ENCODE measurements around the gene ACOT12.

The ACOT12 gene

DNA sequence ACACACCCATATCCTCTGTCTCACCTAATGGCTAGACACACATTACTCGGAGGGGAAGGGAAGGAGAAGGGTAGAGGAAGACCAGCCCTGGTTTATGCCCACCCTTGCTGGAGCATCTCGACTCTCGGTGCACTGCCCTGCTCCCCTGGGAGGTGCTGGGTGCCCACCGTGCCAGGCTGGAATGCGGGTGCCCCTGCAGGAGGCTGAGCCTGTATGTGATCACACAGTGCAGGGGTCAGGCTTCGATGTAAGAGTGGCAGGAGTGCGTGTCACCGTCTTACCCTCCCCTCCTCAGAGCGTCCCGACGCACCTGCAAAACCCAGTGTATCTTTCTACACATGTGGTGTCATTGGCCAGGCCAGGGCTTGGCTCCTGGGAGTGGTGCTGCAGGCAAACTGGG is 7.3 kb upstream of the ACOT12 start:
- Histone ChIP-seq H4K20me1 (ENCODE audit: insufficient read depth, low read length) (no peaks in the 10 kb centered on the region), H2AFZ (ENCODE audit: low read depth, low read length) (no peak overlapping the region), H3K4me3 (ENCODE audit: low read length) (no peak overlapping the region), H3K9ac (ENCODE audit: low read length) (no peak overlapping the region), H3K9me3 (ENCODE audit: insufficient read depth, low read length) (no peaks in the 10 kb centered on the region), H3K36me3 (replicated peaks; ENCODE audit: low read depth, low read length) (no peaks in the 10 kb centered on the region), H3K79me2 (ENCODE audit: low read length) (no peaks in the 10 kb centered on the region), H3K4me1 (ENCODE audit: low read length) (no peaks in the 10 kb centered on the region), H3K27ac (ENCODE audit: low read length) (no peak overlapping the region), H3K27me3 (ENCODE audit: low read depth, low read length) (no peaks in the 10 kb centered on the region), H3K4me2 (ENCODE audit: low read length) (no peak overlapping the region)
- TF ChIP-seq CTCF (IDR thresholded peaks at IDR 0.05; ENCODE audit: low read depth, low read length) (no peak), EZH2phosphoT487 (IDR thresholded peaks at IDR 0.05; ENCODE audit: low read depth) (no peak)

DNA sequence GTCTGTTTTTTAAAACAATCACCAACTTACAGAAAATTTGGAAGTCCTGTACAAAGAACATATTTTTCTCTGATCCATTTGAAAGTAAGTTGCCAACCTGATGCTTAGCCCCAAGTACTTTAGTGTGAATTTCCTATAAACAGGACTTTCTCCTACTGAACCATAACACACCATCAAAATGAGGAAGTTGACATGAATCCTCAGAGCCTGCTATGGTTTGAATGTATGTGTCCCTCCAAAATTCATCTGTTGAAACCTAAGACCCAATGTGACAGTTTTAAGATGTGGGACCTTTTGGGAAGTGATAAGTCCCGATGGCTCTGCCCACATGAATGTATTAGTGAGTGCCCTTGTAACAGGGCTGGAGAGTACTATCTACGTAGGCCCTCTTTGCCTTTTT is 6.4 kb upstream of the ACOT12 start:
- Histone ChIP-seq H4K20me1 (ENCODE audit: insufficient read depth, low read length) (no peaks in the 10 kb centered on the region), H3K27ac (ENCODE audit: low read length) (no peak overlapping the region), H3K4me3 (ENCODE audit: low read length) (no peak overlapping the region), H3K4me1 (ENCODE audit: low read length) (no peaks in the 10 kb centered on the region), H3K9me3 (ENCODE audit: insufficient read depth, low read length) (no peaks in the 10 kb centered on the region), H2AFZ (ENCODE audit: low read depth, low read length) (no peak overlapping the region), H3K27me3 (ENCODE audit: low read depth, low read length) (no peaks in the 10 kb centered on the region), H3K4me2 (ENCODE audit: low read length) (no peak overlapping the region), H3K36me3 (replicated peaks; ENCODE audit: low read depth, low read length) (no peaks in the 10 kb centered on the region), H3K79me2 (ENCODE audit: low read length) (no peaks in the 10 kb centered on the region), H3K9ac (ENCODE audit: low read length) (no peak overlapping the region)
- TF ChIP-seq CTCF (IDR thresholded peaks at IDR 0.05; ENCODE audit: low read depth, low read length), result no peak
- no peak for TF ChIP-seq EZH2phosphoT487 (IDR thresholded peaks at IDR 0.05; ENCODE audit: low read depth)

DNA sequence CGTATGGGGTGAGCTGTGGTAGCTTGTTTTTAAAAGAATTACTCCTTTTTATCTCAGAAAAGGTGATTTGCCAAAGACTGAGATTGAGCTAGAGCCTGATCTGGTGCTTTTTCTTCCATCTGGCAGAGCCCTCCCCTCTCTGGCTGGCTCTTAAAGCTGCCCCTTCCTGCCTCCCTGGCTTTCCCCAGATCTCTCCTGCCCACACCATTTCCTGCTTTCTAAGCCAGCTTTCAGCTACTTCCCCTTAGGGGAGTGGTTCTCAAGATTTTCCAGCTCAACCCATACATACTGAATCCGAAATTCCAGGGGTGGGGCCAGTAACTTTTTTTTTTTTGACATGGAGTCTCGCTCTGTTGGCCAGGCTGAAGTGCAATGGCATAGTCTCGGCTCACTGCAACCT is 4.8 kb upstream of the ACOT12 start:
- no peaks in the 10 kb centered on the region for H3K27me3 ChIP-seq (ENCODE audit: low read depth, low read length)
- H3K27ac ChIP-seq (ENCODE audit: low read length), result no peak overlapping the region
- no peak overlapping the region for H3K4me2 ChIP-seq (ENCODE audit: low read length)
- H3K79me2 ChIP-seq (ENCODE audit: low read length), result no peaks in the 10 kb centered on the region
- H2AFZ ChIP-seq (ENCODE audit: low read depth, low read length), result no peak overlapping the region
- H3K9ac ChIP-seq (ENCODE audit: low read length), result no peak overlapping the region
- H4K20me1 ChIP-seq (ENCODE audit: insufficient read depth, low read length), result no peaks in the 10 kb centered on the region
- no peak overlapping the region for H3K4me3 ChIP-seq (ENCODE audit: low read length)
- H3K4me1 ChIP-seq (ENCODE audit: low read length), result no peaks in the 10 kb centered on the region
- no peaks in the 10 kb centered on the region for H3K9me3 ChIP-seq (ENCODE audit: insufficient read depth, low read length)
- TF ChIP-seq EZH2phosphoT487 (IDR thresholded peaks at IDR 0.05; ENCODE audit: low read depth) (no peak), CTCF (IDR thresholded peaks at IDR 0.05; ENCODE audit: low read depth, low read length) (no peak)
- H3K36me3 ChIP-seq (replicated peaks; ENCODE audit: low read depth, low read length), result no peaks in the 10 kb centered on the region

DNA sequence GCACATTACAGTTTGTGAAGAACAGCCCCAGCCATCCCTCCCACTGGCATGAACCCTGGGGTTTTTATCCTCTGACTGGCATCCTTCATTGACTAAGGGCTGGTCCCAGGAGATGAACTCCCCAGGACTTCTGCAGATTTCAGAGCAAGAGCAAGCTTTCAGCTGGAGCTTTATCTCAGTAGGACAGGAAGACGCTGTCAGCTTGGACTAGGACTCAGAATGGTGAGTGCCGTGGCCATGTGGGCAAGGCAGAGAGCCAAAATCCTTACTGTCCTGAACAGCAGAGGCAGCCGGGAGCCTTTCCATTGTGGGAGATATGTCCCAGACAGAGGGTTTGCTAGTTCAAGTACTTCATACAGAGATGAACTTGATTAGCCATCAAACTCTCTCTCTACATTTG is 3.2 kb upstream of the ACOT12 start:
- Histone ChIP-seq H3K79me2 (ENCODE audit: low read length) (no peaks in the 10 kb centered on the region), H3K36me3 (replicated peaks; ENCODE audit: low read depth, low read length) (no peaks in the 10 kb centered on the region), H4K20me1 (ENCODE audit: insufficient read depth, low read length) (no peaks in the 10 kb centered on the region), H3K27me3 (ENCODE audit: low read depth, low read length) (no peaks in the 10 kb centered on the region), H3K9ac (ENCODE audit: low read length) (no peak overlapping the region), H3K9me3 (ENCODE audit: insufficient read depth, low read length) (no peaks in the 10 kb centered on the region), H2AFZ (ENCODE audit: low read depth, low read length) (no peak overlapping the region), H3K4me1 (ENCODE audit: low read length) (no peaks in the 10 kb centered on the region), H3K27ac (ENCODE audit: low read length) (no peak overlapping the region), H3K4me2 (ENCODE audit: low read length) (no peak overlapping the region), H3K4me3 (ENCODE audit: low read length) (no peak overlapping the region)
- TF ChIP-seq EZH2phosphoT487 (IDR thresholded peaks at IDR 0.05; ENCODE audit: low read depth) (no peak), CTCF (IDR thresholded peaks at IDR 0.05; ENCODE audit: low read depth, low read length) (no peak)

Measured in OCI-LY3 (cell line).